ENCODE results near the gene DCHS1.

DNA sequence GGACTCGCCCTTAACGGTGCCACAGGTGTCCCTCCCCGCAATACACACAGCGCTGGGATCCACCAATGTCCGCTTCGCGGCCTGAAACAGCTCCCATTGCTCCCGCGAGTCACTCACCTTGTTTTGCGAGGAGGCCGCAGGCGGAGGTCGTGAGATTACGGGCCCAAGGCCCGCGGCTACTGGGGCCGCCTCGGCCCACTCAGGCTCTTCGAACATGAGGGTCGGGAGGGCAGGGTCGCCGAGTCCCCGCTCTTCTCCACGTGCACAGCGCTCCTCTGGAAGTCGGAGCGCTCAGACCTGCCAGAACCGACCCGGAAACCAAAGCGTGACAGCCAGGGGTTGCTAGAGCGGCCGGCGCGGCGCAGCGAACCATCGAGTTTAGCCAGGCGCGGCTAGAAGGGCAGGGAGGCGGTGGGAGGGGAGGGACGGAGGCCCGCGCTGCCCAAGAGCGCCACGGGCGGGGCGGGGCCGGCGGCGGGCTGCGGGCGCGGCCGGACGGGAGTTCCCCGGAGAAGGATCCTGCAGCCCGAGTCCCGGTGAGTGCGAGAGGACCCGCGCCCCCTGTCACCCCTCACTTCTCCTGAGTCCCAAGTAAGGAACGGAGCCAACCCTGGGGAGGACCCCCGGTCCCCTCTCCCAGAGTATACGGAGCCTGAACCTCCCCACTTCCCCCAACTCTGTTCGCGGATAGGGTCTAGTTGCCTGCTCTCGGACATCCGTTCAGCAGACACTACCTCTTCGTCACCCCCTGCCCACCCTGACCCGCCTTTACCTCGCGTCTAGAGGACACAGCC, 52.1 kb downstream of the DCHS1 start, which contains the start of the genes ILK and RRP8:
- TF ChIP-seq, protein P1, sequence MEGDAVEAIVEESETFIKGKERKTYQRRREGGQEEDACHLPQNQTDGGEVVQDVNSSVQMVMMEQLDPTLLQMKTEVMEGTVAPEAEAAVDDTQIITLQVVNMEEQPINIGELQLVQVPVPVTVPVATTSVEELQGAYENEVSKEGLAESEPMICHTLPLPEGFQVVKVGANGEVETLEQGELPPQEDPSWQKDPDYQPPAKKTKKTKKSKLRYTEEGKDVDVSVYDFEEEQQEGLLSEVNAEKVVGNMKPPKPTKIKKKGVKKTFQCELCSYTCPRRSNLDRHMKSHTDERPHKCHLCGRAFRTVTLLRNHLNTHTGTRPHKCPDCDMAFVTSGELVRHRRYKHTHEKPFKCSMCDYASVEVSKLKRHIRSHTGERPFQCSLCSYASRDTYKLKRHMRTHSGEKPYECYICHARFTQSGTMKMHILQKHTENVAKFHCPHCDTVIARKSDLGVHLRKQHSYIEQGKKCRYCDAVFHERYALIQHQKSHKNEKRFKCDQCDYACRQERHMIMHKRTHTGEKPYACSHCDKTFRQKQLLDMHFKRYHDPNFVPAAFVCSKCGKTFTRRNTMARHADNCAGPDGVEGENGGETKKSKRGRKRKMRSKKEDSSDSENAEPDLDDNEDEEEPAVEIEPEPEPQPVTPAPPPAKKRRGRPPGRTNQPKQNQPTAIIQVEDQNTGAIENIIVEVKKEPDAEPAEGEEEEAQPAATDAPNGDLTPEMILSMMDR (IDR thresholded peaks at IDR 0.05; ENCODE audit: poor library complexity) = peak; percentile 12
- TF ChIP-seq EZH2 (IDR thresholded peaks at IDR 0.05; ENCODE audit: borderline replicate concordance) = no peak
- TF ChIP-seq EZH2phosphoT487 (IDR thresholded peaks at IDR 0.05; ENCODE audit: low read depth, severe bottlenecking, unreplicated experiment) = no peak

All from hepatocyte (in vitro differentiated cells).